Measurements from ENCODE around the gene VSIR. TPM values are rescaled to one million over a fixed set of nuclear protein-coding genes. Genes with fewer than 3 reads are reported as not detected.

Gene VSIR
- total RNA-seq, 1 donor from 2014 or later, result 9.1 TPM

GRCh38 chr10:71722849-71723248 is 50.5 kb downstream of the VSIR start:
- Mint-ChIP-seq H3K27me3 (ENCODE audit: low read depth) (no peaks in the 10 kb centered on the region), H3K4me1 (peaks cover 13% of the 10 kb centered on the region), H3K36me3 (no peaks in the 10 kb centered on the region), H3K27ac (no peak overlapping the region), H3K9me3 (no peaks in the 10 kb centered on the region), H3K4me3 (no peak overlapping the region)
- no peak for DNase-seq (ENCODE audit: low spot score in 2 of 2, unreplicated experiment in 2 of 2)
- TF ChIP-seq CTCF (IDR thresholded peaks at IDR 0.05; ENCODE audit: unreplicated experiment), result no peak

GRCh38 chr10:71721313-71721712 is 52.0 kb downstream of the VSIR start:
- H3K27ac Mint-ChIP-seq, result no peak overlapping the region
- H3K4me1 Mint-ChIP-seq, result peaks cover 11% of the 10 kb centered on the region
- H3K9me3 Mint-ChIP-seq, result no peaks in the 10 kb centered on the region
- no peaks in the 10 kb centered on the region for H3K36me3 Mint-ChIP-seq
- H3K27me3 Mint-ChIP-seq (ENCODE audit: low read depth), result no peaks in the 10 kb centered on the region
- DNase-seq (ENCODE audit: low spot score in 2 of 2, unreplicated experiment in 2 of 2), result no peak
- H3K4me3 Mint-ChIP-seq, result no peak overlapping the region
- no peak for TF ChIP-seq CTCF (IDR thresholded peaks at IDR 0.05; ENCODE audit: unreplicated experiment)

GRCh38 chr10:71720288-71720687 is 53.0 kb downstream of the VSIR start:
- no peak for DNase-seq (ENCODE audit: low spot score in 2 of 2, unreplicated experiment in 2 of 2)
- Mint-ChIP-seq H3K36me3 (no peaks in the 10 kb centered on the region), H3K9me3 (no peaks in the 10 kb centered on the region), H3K4me3 (no peak overlapping the region), H3K4me1 (peaks cover 5% of the 10 kb centered on the region), H3K27ac (no peak overlapping the region), H3K27me3 (ENCODE audit: low read depth) (no peaks in the 10 kb centered on the region)
- TF ChIP-seq CTCF (IDR thresholded peaks at IDR 0.05; ENCODE audit: unreplicated experiment), result no peak

GRCh38 chr10:71719464-71720201 is 53.7 kb downstream of the VSIR start, which contains the start of gene C10orf105:
TSS of gene C10orf105 (minus strand) at chr10:71719778. CDS start at chr10:71716337, 3,441 bp downstream.
- Mint-ChIP-seq H3K4me1 (peaks cover 5% of the 10 kb centered on the region), H3K9me3 (no peaks in the 10 kb centered on the region), H3K4me3 (no peak within 1 kb of the TSS), H3K36me3 (no peaks in the 10 kb centered on the region), H3K27ac (no peak within 1 kb of the TSS), H3K27me3 (ENCODE audit: low read depth) (no peaks in the 10 kb centered on the region)
- no peak for TF ChIP-seq CTCF (IDR thresholded peaks at IDR 0.05; ENCODE audit: unreplicated experiment)
- DNase-seq (ENCODE audit: low spot score in 2 of 2, unreplicated experiment in 2 of 2), result no peak

- Mint-ChIP-seq H3K9me3 (no peaks in the 10 kb centered on the region), H3K4me3 (no peak overlapping the region)
These were observed 54.3 kb downstream of the VSIR start for GRCh38 chr10:71719042-71719441.

More at GRCh38 chr10:71719042-71719441, 54.3 kb downstream of the VSIR start:
- Mint-ChIP-seq H3K4me1 (peaks cover 10% of the 10 kb centered on the region), H3K36me3 (no peaks in the 10 kb centered on the region), H3K27me3 (ENCODE audit: low read depth) (no peaks in the 10 kb centered on the region), H3K27ac (no peak overlapping the region)
- no peak for TF ChIP-seq CTCF (IDR thresholded peaks at IDR 0.05; ENCODE audit: unreplicated experiment)
- DNase-seq (ENCODE audit: low spot score in 2 of 2, unreplicated experiment in 2 of 2), result no peak

Measured in mesothelial cell of epicardium (in vitro differentiated cells).